ENCODE data around the gene EFNA5.

The EFNA5 gene

DNA sequence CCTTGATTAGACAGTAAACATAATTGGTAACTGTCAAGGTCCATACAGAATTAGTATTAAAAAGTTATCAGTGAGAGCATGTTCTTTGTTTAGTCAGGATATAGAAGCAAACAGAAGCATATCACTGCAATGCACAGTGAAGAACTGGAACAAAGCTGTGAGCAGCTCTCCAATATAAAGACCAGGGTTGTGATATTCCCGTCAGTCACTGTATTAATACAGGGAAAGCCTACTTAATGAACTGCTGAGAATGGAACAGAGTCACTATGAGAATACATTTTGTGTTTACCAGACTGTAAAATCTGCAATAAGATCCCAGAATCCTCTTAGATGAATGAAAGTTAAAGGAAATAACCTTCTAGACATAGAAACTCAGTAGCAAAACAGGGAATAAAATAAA, 58.2 kb downstream of the EFNA5 start:
- no peak overlapping the region for H3K27ac ChIP-seq (ENCODE audit: low read length)
- H3K36me3 ChIP-seq (ENCODE audit: insufficient read depth, low read depth, low read length), result no peaks in the 10 kb centered on the region
- H3K9ac ChIP-seq (ENCODE audit: low read depth, low read length), result no peak overlapping the region
- H3K9me3 ChIP-seq (ENCODE audit: insufficient read depth, low read depth, low read length), result no peaks in the 10 kb centered on the region
- no peak overlapping the region for H3K4me3 ChIP-seq (ENCODE audit: low read length)
- H3K4me1 ChIP-seq (ENCODE audit: insufficient read depth, low read length), result peaks cover 22% of the 10 kb centered on the region
- H3K27me3 ChIP-seq (ENCODE audit: insufficient read depth, low read length), result no peaks in the 10 kb centered on the region

DNA sequence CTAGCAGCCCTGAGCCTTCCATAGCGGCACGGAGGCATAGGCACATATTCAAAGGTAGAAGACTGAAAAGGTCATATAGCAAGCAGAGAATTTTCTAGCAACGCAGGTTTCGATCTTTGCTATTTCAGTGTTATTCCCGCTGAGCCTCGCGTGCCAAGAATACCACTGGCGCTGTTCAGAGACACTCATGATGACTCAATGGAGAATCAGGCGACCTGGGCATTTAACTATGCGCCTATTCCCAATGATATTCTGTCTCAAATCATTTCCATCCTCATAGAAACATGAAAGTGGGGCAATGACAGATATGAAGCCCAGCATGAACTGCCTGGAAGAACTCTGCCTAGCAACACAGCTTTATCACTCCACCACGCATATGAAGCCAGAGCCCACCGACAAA, 59.9 kb downstream of the EFNA5 start:
- no peaks in the 10 kb centered on the region for H3K36me3 ChIP-seq (ENCODE audit: insufficient read depth, low read depth, low read length)
- no peak overlapping the region for H3K9ac ChIP-seq (ENCODE audit: low read depth, low read length)

DNA sequence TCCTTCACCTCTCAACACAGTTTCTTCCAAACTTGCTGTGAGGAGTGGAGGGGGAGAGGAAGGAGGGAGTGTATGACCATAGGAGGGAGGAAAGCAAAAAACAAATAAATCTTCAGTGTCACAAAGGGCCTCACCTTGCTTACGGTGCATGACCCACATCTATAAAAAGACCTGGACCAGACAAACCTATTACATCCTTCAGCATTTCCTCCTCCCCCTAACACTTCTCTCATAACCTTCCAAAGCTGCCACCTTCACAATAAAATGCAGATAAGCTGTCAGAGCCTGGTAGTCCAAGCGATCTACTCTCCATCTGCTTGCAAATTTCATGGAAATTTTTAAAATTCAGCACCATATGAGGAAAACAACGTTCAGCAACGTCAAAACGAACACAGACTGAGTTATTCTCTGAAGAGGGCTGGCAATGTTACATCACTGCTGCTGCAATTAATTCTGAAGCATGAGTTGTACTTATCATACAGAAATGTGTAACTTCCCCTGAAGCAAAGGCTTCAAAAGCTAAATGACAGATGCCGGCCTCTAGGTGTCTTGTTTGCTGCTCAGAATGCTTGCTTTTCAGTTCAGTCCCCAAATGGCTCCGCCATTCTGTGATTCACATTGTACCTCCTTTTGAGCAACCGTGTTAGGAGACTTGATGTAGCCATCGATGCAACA, 62.9 kb downstream of the EFNA5 start:
- no peaks in the 10 kb centered on the region for H3K36me3 ChIP-seq (ENCODE audit: insufficient read depth, low read depth, low read length)
- no peaks in the 10 kb centered on the region for H3K27me3 ChIP-seq (ENCODE audit: insufficient read depth, low read length)
- H3K27ac ChIP-seq (ENCODE audit: low read length), result no peak overlapping the region
- H3K9ac ChIP-seq (ENCODE audit: low read depth, low read length), result no peak overlapping the region
- H3K4me3 ChIP-seq (ENCODE audit: low read length), result no peak overlapping the region
- no peaks in the 10 kb centered on the region for H3K9me3 ChIP-seq (ENCODE audit: insufficient read depth, low read depth, low read length)
- peaks cover 35% of the 10 kb centered on the region for H3K4me1 ChIP-seq (ENCODE audit: insufficient read depth, low read length)

More for the DNA sequence above, 59.9 kb downstream of the EFNA5 start:
- H3K27ac ChIP-seq (ENCODE audit: low read length), result peak overlapping the region; percentile 14
- no peaks in the 10 kb centered on the region for H3K27me3 ChIP-seq (ENCODE audit: insufficient read depth, low read length)
- H3K9me3 ChIP-seq (ENCODE audit: insufficient read depth, low read depth, low read length), result no peaks in the 10 kb centered on the region
- no peak overlapping the region for H3K4me3 ChIP-seq (ENCODE audit: low read length)
- peaks cover 23% of the 10 kb centered on the region for H3K4me1 ChIP-seq (ENCODE audit: insufficient read depth, low read length)

DNA sequence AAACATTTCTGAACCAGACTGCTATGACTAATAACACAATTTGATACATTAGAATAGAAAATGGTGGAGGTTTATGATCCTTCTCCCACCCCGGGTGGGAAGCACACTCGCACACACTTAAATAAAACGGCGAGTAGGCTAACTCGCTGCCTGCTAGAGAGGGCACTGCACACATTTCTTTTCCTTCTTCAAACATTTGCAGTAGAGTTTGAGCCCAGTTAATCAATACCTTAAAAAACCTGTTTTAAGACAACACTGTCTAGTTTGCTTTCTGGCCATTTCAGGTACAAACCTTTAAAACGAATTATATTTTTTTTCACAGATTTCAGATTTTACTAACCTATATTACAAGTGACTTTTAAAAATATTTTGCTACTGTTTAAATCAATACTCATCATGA, 63.5 kb downstream of the EFNA5 start:
- H3K9me3 ChIP-seq (ENCODE audit: insufficient read depth, low read depth, low read length), result no peaks in the 10 kb centered on the region
- H3K36me3 ChIP-seq (ENCODE audit: insufficient read depth, low read depth, low read length), result no peaks in the 10 kb centered on the region
- peaks cover 35% of the 10 kb centered on the region for H3K4me1 ChIP-seq (ENCODE audit: insufficient read depth, low read length)
- H3K4me3 ChIP-seq (ENCODE audit: low read length), result no peak overlapping the region
- H3K27ac ChIP-seq (ENCODE audit: low read length), result no peak overlapping the region
- no peaks in the 10 kb centered on the region for H3K27me3 ChIP-seq (ENCODE audit: insufficient read depth, low read length)
- no peak overlapping the region for H3K9ac ChIP-seq (ENCODE audit: low read depth, low read length)

DNA sequence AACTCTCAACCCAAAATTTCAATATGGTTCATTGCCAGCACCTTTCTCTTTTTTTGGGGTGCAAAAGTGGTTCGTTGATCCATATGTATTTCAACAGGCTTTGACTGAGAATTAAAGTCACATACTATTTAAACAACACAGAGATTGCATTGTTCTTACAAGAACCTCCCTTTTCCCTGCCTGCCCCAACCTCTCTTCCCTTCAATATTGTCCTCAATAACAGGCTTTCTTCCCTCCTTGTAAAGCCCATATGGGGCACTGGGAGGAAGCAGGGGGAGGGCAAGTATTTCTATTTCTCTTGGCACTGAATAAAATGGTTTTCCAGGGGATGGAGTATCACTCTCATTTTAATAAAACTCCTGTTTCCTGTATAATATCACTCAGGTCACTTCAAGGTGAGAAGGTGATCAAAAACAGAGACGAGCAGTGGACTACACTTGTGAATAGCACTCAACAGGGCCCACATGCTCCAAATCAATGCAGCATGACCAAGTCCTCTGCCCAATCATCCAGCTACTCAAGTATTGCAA, 65.1 kb downstream of the EFNA5 start:
- peaks cover 22% of the 10 kb centered on the region for H3K4me1 ChIP-seq (ENCODE audit: insufficient read depth, low read length)
- H3K9me3 ChIP-seq (ENCODE audit: insufficient read depth, low read depth, low read length), result no peaks in the 10 kb centered on the region

DNA sequence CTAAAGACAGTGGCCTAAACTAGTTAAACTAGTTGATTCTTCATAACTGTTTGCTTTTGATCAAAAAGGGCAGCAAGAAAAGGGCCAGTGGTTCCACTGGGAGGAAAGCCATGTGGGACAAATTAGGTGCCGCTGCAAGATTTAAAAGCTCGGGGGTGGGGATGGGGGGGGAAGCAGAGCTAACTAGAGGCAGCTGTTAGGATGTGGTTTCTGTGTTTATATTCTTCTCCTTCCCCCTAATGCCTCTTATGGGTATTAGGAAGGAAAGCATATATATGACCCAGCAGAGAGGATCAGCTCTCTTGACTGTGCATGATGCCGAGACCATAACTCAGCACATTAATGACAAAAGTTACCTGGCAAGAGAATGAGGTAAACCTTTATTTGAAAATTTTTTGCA, 65.7 kb downstream of the EFNA5 start:
- Histone ChIP-seq H3K4me3 (ENCODE audit: low read length) (no peak overlapping the region), H3K4me1 (ENCODE audit: insufficient read depth, low read length) (peaks cover 22% of the 10 kb centered on the region), H3K9ac (ENCODE audit: low read depth, low read length) (no peak overlapping the region), H3K9me3 (ENCODE audit: insufficient read depth, low read depth, low read length) (no peaks in the 10 kb centered on the region), H3K27me3 (ENCODE audit: insufficient read depth, low read length) (no peaks in the 10 kb centered on the region), H3K27ac (ENCODE audit: low read length) (no peak overlapping the region), H3K36me3 (ENCODE audit: insufficient read depth, low read depth, low read length) (no peaks in the 10 kb centered on the region; the same call in 1 of the 2 replicates)

More for the DNA sequence above, 65.1 kb downstream of the EFNA5 start:
- H3K9ac ChIP-seq (ENCODE audit: low read depth, low read length), result no peak overlapping the region
- no peak overlapping the region for H3K27ac ChIP-seq (ENCODE audit: low read length)
- no peaks in the 10 kb centered on the region; the same call in 1 of the 2 replicates for H3K36me3 ChIP-seq (ENCODE audit: insufficient read depth, low read depth, low read length)
- no peak overlapping the region for H3K4me3 ChIP-seq (ENCODE audit: low read length)
- no peaks in the 10 kb centered on the region for H3K27me3 ChIP-seq (ENCODE audit: insufficient read depth, low read length)

DNA sequence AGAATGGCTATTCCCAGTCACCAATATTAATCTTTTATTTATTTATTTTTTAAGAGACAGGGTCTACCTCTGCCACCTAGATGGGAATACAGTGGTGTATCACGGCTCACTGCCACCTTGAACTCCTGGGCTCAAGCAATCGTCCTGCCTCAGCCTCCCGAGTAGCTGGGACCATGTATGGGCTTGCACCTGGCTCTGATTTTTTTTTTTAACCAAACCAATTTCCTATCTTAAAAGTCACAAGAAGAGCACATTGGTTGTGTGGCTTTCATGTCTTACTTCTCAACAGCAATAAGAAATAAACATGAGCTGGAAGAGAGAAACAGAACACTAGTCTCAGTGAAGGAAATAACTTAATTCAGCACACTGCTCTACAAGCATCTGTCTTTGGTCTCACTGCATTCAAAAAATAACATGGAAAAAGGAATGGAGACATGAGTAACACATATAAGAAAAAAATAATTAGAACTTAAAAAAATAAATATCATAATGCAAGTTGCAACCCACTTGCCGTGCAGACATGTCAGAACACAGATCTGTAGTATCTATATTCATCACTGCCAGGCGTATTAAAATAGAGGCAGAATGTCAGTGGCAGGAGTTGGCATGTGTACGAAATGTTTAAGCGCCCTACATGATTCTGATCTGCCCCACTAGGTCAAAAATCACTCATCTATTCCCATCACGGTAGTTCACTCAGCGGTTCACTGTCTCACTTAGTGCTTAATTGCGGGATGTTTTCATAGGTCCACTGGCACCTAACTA, 66.4 kb downstream of the EFNA5 start:
- Histone ChIP-seq H3K4me1 (ENCODE audit: insufficient read depth, low read length) (peaks cover 22% of the 10 kb centered on the region), H3K9me3 (ENCODE audit: insufficient read depth, low read depth, low read length) (no peaks in the 10 kb centered on the region), H3K9ac (ENCODE audit: low read depth, low read length) (no peak overlapping the region), H3K27me3 (ENCODE audit: insufficient read depth, low read length) (no peaks in the 10 kb centered on the region), H3K27ac (ENCODE audit: low read length) (no peak overlapping the region), H3K4me3 (ENCODE audit: low read length) (no peak overlapping the region), H3K36me3 (ENCODE audit: insufficient read depth, low read depth, low read length) (no peaks in the 10 kb centered on the region; the same call in 1 of the 2 replicates)

DNA sequence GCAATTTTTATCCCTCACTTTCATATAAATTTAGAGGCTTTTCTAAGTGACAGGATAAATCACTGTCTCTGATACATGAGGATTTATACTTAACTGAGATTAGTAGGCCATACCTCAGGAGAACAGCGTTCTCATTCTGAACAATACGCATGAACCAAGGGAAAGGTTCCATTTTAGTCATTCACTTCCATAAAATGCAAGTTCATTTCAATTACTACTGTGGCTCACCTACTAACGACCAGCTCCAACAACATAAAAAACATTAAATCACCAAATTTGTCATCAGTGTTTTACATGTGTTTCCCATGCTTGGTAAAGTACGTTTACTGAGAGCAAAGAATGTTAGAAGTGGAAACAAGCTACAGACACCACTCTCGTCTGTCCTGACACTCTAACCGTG, 67.4 kb downstream of the EFNA5 start:
- Histone ChIP-seq H3K9ac (ENCODE audit: low read depth, low read length) (no peak overlapping the region), H3K4me3 (ENCODE audit: low read length) (no peak overlapping the region), H3K27ac (ENCODE audit: low read length) (no peak overlapping the region), H3K27me3 (ENCODE audit: insufficient read depth, low read length) (no peaks in the 10 kb centered on the region), H3K36me3 (ENCODE audit: insufficient read depth, low read depth, low read length) (no peaks in the 10 kb centered on the region; the same call in 1 of the 2 replicates), H3K9me3 (ENCODE audit: insufficient read depth, low read depth, low read length) (no peaks in the 10 kb centered on the region), H3K4me1 (ENCODE audit: insufficient read depth, low read length) (peaks cover 22% of the 10 kb centered on the region)

DNA sequence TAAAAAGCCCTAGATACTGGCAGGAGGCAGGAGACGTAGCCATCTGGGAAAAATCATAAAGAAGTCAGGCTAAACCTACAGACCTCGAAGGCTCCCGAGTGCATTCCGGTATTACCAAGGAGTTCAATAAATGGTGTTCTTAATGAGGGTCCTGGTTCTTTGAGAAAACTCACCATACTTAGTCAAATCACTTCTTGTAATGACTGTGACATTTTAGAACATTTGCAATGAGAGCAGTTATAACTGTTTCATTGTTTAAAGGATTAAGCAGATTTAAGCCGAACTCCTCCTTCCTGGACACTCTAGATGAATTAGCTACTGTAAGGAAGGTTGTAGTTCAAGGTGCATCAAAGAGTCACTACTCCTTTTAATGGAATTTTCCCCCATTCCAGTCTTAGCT, 67.8 kb downstream of the EFNA5 start:
- H3K9me3 ChIP-seq (ENCODE audit: insufficient read depth, low read depth, low read length), result no peaks in the 10 kb centered on the region
- no peak overlapping the region for H3K27ac ChIP-seq (ENCODE audit: low read length)
- no peaks in the 10 kb centered on the region; the same call in 1 of the 2 replicates for H3K36me3 ChIP-seq (ENCODE audit: insufficient read depth, low read depth, low read length)
- no peak overlapping the region for H3K9ac ChIP-seq (ENCODE audit: low read depth, low read length)
- no peaks in the 10 kb centered on the region for H3K27me3 ChIP-seq (ENCODE audit: insufficient read depth, low read length)
- H3K4me3 ChIP-seq (ENCODE audit: low read length), result no peak overlapping the region
- H3K4me1 ChIP-seq (ENCODE audit: insufficient read depth, low read length), result peaks cover 22% of the 10 kb centered on the region

DNA sequence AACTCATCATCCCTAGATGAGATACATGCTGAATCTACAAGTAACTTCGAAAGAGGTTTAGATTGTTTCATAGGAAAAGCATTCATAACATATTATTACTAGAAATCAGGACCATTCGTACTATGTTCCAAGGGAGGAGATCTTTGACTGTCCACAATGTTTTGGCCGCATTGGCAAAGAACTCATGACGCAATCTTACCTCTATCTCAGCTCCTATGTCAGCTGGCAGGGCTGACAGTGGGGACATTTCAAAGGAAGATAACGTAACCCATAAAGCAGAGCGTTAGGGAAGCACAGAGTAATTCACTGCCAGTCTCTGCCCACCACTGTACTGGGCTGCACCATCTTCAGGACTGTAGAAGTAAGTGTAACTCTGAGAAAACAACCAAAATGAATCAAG, 69.7 kb downstream of the EFNA5 start:
- Histone ChIP-seq H3K9ac (ENCODE audit: low read depth, low read length) (no peak overlapping the region), H3K36me3 (ENCODE audit: insufficient read depth, low read depth, low read length) (no peaks in the 10 kb centered on the region; the same call in 1 of the 2 replicates), H3K4me1 (ENCODE audit: insufficient read depth, low read length) (peaks cover 15% of the 10 kb centered on the region), H3K9me3 (ENCODE audit: insufficient read depth, low read depth, low read length) (no peaks in the 10 kb centered on the region), H3K27ac (ENCODE audit: low read length) (no peak overlapping the region), H3K4me3 (ENCODE audit: low read length) (no peak overlapping the region), H3K27me3 (ENCODE audit: insufficient read depth, low read length) (no peaks in the 10 kb centered on the region)

DNA sequence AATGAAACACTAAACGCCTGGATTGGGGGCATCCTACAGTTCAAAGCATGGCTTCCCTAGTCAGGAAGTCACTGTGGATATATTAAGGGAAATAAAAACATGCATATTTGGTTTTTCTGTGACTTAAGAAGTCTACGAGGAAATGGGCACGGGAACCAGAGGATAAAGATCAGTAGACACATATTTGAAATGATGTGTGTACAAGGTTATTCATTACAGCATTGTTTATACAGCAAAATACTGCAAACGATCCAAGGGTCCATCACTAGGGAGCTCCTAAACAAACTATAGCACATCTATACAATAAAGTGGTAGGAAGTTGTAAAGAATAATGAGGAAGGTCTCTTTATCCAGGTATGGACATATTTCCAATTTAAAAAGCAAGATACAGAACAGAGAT, 71.8 kb downstream of the EFNA5 start:
- Histone ChIP-seq H3K4me3 (ENCODE audit: low read length) (no peak overlapping the region), H3K27me3 (ENCODE audit: insufficient read depth, low read length) (no peaks in the 10 kb centered on the region), H3K27ac (ENCODE audit: low read length) (no peak overlapping the region)

DNA sequence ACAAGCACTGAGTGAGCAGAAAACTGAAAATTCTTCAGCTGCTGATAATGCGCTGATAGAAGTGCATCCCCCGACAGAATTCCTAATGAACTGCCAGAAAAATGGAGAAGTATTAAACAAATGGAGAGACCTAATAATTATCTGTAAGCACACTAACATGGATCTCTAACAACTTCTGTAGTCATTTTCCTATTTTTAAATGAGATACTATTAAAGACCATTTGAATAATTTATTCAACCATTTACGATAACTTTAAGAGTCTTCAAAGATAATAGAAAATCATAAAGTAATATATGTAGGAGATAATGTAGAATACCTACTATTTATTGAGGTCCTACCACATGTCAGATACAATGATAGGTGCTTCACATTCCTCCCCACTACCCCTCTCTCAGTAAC, 72.9 kb downstream of the EFNA5 start:
- no peaks in the 10 kb centered on the region; the same call in 1 of the 2 replicates for H3K36me3 ChIP-seq (ENCODE audit: insufficient read depth, low read depth, low read length)
- H3K9ac ChIP-seq (ENCODE audit: low read depth, low read length), result no peak overlapping the region
- no peaks in the 10 kb centered on the region for H3K27me3 ChIP-seq (ENCODE audit: insufficient read depth, low read length)
- no peak overlapping the region for H3K27ac ChIP-seq (ENCODE audit: low read length)
- no peak overlapping the region for H3K4me3 ChIP-seq (ENCODE audit: low read length)
- H3K9me3 ChIP-seq (ENCODE audit: insufficient read depth, low read depth, low read length), result no peaks in the 10 kb centered on the region
- H3K4me1 ChIP-seq (ENCODE audit: insufficient read depth, low read length), result 0 out of 2 replicates have a peak, but pooled peaks cover under 1% of the 10 kb centered on the region

More for the DNA sequence above, 71.8 kb downstream of the EFNA5 start:
- peaks cover 4% of the 10 kb centered on the region; the same call in 1 of the 2 replicates for H3K4me1 ChIP-seq (ENCODE audit: insufficient read depth, low read length)
- no peaks in the 10 kb centered on the region for H3K9me3 ChIP-seq (ENCODE audit: insufficient read depth, low read depth, low read length)
- H3K9ac ChIP-seq (ENCODE audit: low read depth, low read length), result no peak overlapping the region
- no peaks in the 10 kb centered on the region; the same call in 1 of the 2 replicates for H3K36me3 ChIP-seq (ENCODE audit: insufficient read depth, low read depth, low read length)

All from iPS-20b (cell line).